ENCODE results near the gene PPL.
"Not testable (repeated sequence)": the region's sequence is repeated elsewhere in the genome, so short reads cannot be mapped to it uniquely, and the experiment has no call there.

The PPL gene, protein sequence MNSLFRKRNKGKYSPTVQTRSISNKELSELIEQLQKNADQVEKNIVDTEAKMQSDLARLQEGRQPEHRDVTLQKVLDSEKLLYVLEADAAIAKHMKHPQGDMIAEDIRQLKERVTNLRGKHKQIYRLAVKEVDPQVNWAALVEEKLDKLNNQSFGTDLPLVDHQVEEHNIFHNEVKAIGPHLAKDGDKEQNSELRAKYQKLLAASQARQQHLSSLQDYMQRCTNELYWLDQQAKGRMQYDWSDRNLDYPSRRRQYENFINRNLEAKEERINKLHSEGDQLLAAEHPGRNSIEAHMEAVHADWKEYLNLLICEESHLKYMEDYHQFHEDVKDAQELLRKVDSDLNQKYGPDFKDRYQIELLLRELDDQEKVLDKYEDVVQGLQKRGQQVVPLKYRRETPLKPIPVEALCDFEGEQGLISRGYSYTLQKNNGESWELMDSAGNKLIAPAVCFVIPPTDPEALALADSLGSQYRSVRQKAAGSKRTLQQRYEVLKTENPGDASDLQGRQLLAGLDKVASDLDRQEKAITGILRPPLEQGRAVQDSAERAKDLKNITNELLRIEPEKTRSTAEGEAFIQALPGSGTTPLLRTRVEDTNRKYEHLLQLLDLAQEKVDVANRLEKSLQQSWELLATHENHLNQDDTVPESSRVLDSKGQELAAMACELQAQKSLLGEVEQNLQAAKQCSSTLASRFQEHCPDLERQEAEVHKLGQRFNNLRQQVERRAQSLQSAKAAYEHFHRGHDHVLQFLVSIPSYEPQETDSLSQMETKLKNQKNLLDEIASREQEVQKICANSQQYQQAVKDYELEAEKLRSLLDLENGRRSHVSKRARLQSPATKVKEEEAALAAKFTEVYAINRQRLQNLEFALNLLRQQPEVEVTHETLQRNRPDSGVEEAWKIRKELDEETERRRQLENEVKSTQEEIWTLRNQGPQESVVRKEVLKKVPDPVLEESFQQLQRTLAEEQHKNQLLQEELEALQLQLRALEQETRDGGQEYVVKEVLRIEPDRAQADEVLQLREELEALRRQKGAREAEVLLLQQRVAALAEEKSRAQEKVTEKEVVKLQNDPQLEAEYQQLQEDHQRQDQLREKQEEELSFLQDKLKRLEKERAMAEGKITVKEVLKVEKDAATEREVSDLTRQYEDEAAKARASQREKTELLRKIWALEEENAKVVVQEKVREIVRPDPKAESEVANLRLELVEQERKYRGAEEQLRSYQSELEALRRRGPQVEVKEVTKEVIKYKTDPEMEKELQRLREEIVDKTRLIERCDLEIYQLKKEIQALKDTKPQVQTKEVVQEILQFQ (N-terminal part only)

GRCh38 chr16:4936991-4937781 lies at the start of gene PPL:
PPL (minus strand) TSS chr16:4937148; CDS start chr16:4937045, 103 bp downstream.
- no peak for DNase-seq

GRCh38 chr16:4984174-4984990 lies 47.4 kb upstream of the PPL start:
- DNase-seq, result no peak

DNA sequence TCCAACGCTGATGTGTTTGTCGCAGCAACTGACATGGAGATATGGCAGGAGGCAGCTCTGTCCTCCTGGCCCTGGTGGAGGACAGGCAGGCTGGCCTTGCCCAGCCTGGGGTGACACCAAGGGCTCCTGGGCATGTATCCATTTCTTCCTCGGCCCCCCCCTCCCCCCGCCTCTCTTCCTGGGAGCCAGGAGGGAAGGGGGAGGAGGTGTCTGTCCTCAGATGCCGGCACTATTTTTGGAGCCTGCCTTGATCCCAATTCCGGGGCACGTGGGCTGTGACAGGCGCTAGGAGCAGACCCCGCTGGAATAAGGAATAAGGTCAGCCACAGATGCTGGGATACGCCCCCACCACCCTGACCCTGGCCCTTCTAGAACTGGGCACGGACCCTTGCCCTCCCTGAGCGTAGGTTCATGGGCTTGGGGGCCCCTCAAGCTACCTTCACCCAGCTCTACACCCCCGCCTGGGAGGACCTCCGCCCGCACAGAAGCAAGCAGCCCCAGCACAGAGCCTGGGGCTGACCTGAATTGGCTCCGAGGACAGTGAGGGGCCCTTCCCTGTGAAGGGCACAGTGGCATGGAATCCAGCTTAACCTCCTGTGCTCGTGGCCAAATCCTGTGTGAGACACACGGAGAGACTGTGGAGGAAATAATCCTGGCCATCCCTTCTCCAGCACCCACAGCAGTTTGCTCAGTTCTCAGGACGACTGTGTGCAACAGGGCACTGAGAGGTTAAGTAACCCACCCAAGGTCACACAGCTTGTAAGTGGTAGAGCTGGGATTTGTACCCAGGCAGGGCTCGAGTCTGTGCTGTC lies 45.3 kb upstream of the PPL start:
- no peak for DNase-seq

GRCh38 chr16:4981473-4981872 lies 44.5 kb upstream of the PPL start:
- no peak for DNase-seq

GRCh38 chr16:4980691-4981090 lies 43.7 kb upstream of the PPL start:
- DNase-seq, result no peak

DNA sequence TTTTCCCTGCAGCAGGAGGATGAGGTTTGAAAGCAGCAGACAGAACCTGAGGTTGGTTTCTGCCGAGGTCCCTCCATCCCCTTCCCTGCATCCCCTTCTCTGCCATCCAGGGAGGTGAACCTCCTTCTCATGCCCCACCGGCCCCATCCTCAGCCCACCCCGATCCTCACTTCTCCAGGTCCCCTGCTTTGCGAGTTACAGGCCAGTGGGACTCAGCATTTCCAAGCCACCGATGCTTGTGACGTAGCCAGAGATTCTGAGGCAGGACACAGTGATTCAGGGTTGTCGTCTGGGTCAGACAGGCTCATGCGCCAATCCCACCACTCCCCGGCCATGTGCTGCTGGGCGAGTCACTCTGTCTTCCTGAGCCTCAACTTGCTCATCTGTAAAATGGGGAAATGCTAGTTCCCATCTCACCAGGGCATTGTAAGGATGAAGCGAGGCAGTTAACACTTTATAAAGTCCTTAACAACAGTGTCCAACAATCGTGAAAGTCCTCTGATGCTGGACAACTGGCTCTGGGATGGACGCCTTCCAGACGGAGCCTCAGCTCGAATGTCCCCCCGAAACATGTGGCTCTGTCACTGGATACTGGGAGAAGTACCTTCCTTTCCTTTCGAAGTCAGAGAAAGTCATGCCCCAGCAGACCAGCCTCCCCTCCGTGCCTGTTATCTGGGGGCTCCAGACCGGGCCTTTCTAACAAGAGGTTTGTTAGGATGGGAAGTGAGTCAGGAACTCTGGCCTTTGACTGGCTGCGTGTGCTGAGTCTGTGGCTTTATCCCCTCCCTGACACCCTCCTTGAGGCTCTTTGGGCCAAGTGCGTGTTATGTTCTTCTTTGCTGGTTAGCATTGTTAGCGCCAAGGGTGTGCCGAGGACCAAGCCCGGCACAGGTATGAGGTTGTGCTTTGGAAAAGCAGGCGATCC lies 43.0 kb upstream of the PPL start:
- DNase-seq, result no peak

GRCh38 chr16:4979164-4979563 lies 42.2 kb upstream of the PPL start:
- no peak for DNase-seq

DNA sequence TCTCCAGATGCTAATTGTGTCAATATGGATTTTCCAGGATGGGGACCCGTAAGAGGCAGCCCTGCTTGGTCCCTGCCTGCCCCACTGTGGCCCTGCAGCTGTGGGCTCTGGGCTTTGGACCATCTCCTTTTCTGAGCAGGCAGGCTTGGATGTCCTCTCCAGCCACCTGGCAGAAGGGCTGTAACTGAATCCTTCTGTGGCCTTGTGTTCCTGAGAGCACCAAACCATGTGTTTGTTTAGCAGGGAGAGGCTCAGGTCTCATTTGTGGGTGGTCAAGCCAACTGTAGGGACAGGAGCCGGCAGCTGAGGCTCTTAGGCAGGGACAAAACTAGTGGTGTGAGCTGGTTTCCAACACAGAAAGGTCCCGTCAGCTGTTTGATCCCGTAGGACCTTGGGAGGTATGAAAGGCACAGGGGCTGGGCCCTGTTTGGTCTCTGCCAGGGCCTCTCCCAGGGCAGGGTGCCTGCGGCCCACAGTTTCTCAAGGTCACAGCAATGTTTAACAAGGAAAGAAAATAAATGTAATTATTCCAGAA lies 39.7 kb upstream of the PPL start:
- no peak for DNase-seq

DNA sequence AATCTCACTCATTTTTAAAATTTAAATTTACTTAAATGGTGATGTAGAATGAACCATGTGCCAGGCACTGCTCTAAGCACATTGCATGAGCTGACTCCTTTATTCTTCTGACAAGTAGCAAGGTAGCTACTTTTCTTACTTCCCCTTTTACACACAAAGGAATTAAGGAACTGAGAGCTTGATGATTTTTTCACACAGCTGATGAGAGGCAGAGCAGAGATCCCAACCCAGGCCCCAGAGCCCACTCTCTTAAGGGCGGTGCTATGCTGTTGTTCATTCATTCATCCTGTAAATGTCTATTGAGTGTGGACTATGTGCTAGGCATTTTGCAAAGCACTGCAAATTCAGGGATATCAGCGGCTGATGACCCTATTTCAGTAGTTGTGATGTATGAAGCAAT lies 39.1 kb upstream of the PPL start:
- peak; percentile 2 for DNase-seq

DNA sequence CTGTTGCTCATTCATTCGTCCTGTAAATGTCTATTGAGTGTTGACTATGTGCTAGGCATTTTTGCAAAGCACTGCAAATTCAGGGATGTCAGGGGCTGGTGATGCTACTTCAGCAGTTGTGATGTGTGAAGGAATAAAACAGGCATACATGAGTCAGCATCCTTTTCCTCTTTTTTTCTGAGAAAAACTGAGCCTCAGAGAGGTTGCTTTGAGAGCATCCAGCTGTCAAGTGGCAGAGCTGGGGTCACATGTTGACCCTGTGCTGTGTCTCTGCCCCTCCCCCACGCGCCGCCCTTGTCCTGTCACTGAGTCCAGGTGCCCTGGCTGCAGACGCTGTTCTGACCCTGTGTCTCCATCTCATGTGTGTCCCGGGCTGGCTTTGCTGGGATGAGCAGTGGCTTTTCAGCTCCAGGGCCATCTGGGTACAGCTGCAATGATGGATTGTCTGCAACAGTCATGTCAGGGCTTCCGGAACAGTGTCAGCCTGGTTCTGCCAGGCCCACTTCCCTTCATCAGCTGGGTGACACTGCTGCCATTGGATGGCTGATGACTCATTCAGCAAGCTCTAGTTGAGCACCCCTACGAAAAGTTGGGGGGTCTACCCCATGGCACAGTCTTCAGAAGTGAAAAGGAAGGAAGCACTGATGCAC lies 36.1 kb upstream of the PPL start:
- DNase-seq, result no peak

DNA sequence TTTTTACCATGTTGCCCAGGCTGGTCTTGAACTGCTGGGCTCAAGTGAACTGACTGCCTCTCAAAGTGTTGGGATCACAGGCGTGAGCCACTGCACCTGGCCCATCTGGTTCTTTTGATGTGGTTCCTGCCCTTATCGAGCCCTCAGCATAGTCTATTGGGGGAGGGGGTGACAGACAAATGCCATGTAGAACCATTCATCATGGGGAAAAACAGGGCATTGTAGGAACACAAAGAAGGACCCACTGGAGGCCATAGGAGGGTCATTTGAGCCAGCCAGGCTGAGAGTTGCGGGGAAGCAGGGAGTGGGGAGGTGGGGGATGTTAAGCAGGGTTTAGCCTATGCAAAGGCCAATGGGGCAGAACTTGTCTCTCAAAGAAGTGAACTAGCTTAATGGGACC lies 33.1 kb upstream of the PPL start:
- no peak for DNase-seq

- DNase-seq, result no peak
Observed at GRCh38 chr16:4968879-4969483, 32.0 kb upstream of the PPL start.

DNA sequence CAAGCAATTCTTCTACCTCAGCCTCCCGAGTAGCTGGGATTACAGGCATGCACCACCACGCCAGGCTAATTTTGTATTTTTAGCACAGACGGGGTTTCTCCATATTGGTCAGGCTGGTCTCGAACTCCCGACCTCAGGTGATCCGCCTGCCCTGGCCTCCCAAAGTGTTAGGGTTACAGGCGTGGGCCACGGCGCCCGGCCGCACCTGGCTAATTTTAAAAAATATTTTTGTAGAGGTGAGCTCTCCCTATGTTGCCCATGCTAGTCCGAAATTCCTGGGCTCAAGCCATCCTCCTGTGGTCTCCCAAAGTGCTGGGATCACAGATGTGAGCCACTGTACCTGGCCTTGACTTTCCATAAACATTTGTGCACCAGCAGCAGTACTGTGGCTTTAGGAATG lies 31.3 kb upstream of the PPL start:
- DNase-seq, result not testable (repeated sequence)

GRCh38 chr16:4966736-4967453 lies 29.9 kb upstream of the PPL start:
- no peak for DNase-seq

- DNase-seq, result not testable (repeated sequence)
Observed at GRCh38 chr16:4963527-4963926, 26.6 kb upstream of the PPL start.

DNA sequence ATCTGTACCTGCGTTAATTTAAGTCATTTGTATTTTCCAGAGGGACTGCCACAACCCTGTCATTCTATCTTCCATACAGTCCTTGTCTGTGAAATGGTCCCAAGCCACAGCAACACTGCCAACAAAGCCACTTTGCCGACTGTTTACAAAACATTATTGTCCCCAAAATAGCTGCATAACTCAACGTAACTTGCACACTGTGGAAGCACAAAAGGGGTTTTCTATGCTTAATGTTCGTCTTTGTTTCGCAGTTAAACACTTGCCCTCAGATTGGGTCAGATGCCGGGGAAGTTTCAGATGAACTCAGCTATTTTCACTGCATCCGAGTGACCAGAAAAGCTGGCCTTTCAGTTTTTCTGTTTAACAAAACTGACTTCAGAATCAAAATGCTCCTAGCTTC lies 25.8 kb upstream of the PPL start:
- DNase-seq, result no peak

- DNase-seq, result no peak
Observed at GRCh38 chr16:4960579-4960978, 23.6 kb upstream of the PPL start.
